Fibroblast of pulmonary artery (primary cell): ENCODE measurements around the gene RNF150.

ENCODE experiments used
- DNase-seq: peaks from one replicate; pipeline ENCODE4 v3.0.0-alpha.2; 2010; ENCODE audit warnings: low read depth
- H3K4me3 ChIP-seq: replicated peaks from 2 replicates; pipeline ENCODE4 v1.5.1; 2011; ENCODE audit warnings: low read depth, mild to moderate bottlenecking, control low read depth, low read length, moderate library complexity
- CTCF ChIP-seq: IDR thresholded peaks from 2 replicates; pipeline ENCODE4 v1.5.1; 2011; ENCODE audit warnings: mild to moderate bottlenecking, control low read depth, low read length, inconsistent platforms; ENCODE audit errors: missing control alignments

Gene RNF150

GRCh38 chr4:141046255-141046654, 87.0 kb downstream of the RNF150 start:
- peak; percentile 85 for DNase-seq
- TF ChIP-seq CTCF = no peak
- H3K4me3 ChIP-seq = no peak overlapping the region

- no peak overlapping the region for H3K4me3 ChIP-seq
- TF ChIP-seq CTCF = no peak
- no peak for DNase-seq
Measured at GRCh38 chr4:141045848-141046247, 87.4 kb downstream of the RNF150 start.

GRCh38 chr4:141041021-141041476, 92.2 kb downstream of the RNF150 start:
- H3K4me3 ChIP-seq = no peak overlapping the region
- DNase-seq = no peak
- no peak for TF ChIP-seq CTCF

GRCh38 chr4:141039156-141039555, 94.1 kb downstream of the RNF150 start:
- H3K4me3 ChIP-seq = no peak overlapping the region
- DNase-seq = no peak
- TF ChIP-seq CTCF = no peak

- TF ChIP-seq CTCF = no peak
Measured at GRCh38 chr4:141038428-141038827, 94.8 kb downstream of the RNF150 start.

GRCh38 chr4:141037446-141037845, 95.8 kb downstream of the RNF150 start:
- no peak overlapping the region for H3K4me3 ChIP-seq
- TF ChIP-seq CTCF = no peak
- DNase-seq = no peak

More at GRCh38 chr4:141038428-141038827, 94.8 kb downstream of the RNF150 start:
- DNase-seq = no peak
- no peak overlapping the region for H3K4me3 ChIP-seq

GRCh38 chr4:141036786-141037185, 96.5 kb downstream of the RNF150 start:
- H3K4me3 ChIP-seq = no peak overlapping the region
- no peak for TF ChIP-seq CTCF
- no peak for DNase-seq
